ENCODE measurements around the gene TMEM30A. TPM values are rescaled to one million over a fixed set of nuclear protein-coding genes. Genes with fewer than 3 reads are reported as not detected.

TMEM30A gene
- total RNA-seq, 1 donor from 2014 or later, result 166 TPM

GRCh38 chr6:75215291-75215690 lies 69.3 kb downstream of the TMEM30A start:
- no peak for DNase-seq

GRCh38 chr6:75213732-75214131 lies 70.9 kb downstream of the TMEM30A start:
- DNase-seq, result no peak

- DNase-seq, result no peak
Observed at GRCh38 chr6:75213112-75213511, 71.5 kb downstream of the TMEM30A start.

- DNase-seq, result no peak
Observed at GRCh38 chr6:75211920-75212590, 72.5 kb downstream of the TMEM30A start.

GRCh38 chr6:75210885-75211739 lies 73.5 kb downstream of the TMEM30A start:
- no peak for DNase-seq

GRCh38 chr6:75209184-75209723 lies 75.3 kb downstream of the TMEM30A start:
- DNase-seq, result no peak

GRCh38 chr6:75208298-75209183 lies 76.1 kb downstream of the TMEM30A start:
- peak; percentile 77 for DNase-seq

GRCh38 chr6:75206576-75207342 lies 77.8 kb downstream of the TMEM30A start:
- no peak for DNase-seq

GRCh38 chr6:75205776-75206575 lies 78.6 kb downstream of the TMEM30A start, which contains the start of gene COL12A1:
Gene COL12A1 (minus strand): TSS chr6:75206053. CDS start chr6:75202792, 3,261 bp downstream.
- peak; percentile 16 for DNase-seq

GRCh38 chr6:75204959-75205775 lies 79.4 kb downstream of the TMEM30A start:
- peak; percentile 6 for DNase-seq

- DNase-seq, result peak; percentile 56
Observed at GRCh38 chr6:75204217-75204958, 80.2 kb downstream of the TMEM30A start.

GRCh38 chr6:75203721-75204120 lies 80.9 kb downstream of the TMEM30A start:
- DNase-seq, result no peak

Other genes starting within 250 kb of the TMEM30A start
- 36.2 TPM for gene COL12A1, start 78.7 kb downstream of the TMEM30A start, total RNA-seq
- gene COX7A2, start 41.0 kb downstream of the TMEM30A start, total RNA-seq, result 129 TPM
- 4.5 TPM for gene FILIP1, start 209.0 kb upstream of the TMEM30A start, total RNA-seq